CD4-positive, alpha-beta T cell (primary cell): Measurements from ENCODE around the gene TNFSF11. TPM values are rescaled to one million over a fixed set of nuclear protein-coding genes. Genes with fewer than 3 reads are reported as not detected.
A peak's percentile ranks its signal among the peaks of the same experiment; 100 is the strongest.
"Not testable (repeated sequence)": the region's sequence is repeated elsewhere in the genome, so short reads cannot be mapped to it uniquely, and the experiment has no call there.

Experiments
- ATAC-seq: fragments of 200-7000 bp; cut with Tn5 transposase; one replicate; pipeline ENCODE4 v1.10.0; 2022; ENCODE audit warnings: mild to moderate bottlenecking; ENCODE audit not compliant: poor library complexity
- CTCF ChIA-PET: fragments of 350-600 bp; sonication (Branson Sonifier 250); formaldehyde crosslinking; loops from one replicate; lab custom pipeline; 2021; ENCODE audit warnings: antibody characterized with exemption, inconsistent platforms; lab: Charles Lee
- POLR2A ChIA-PET: fragments of 350-600 bp; sonication (Branson Sonifier 250); formaldehyde crosslinking; loops from one replicate; lab custom pipeline; 2021; ENCODE audit warnings: antibody characterized with exemption, inconsistent platforms; lab: Charles Lee
- DNase-seq, 14 experiments: peaks; one replicate each; pipeline ENCODE4 v3.0.0-alpha.2; 2013 to 2020; ENCODE audit warnings: mixed read lengths in 2 of 14
- H3K27ac ChIP-seq, 2 donors: one replicate each; pipeline versions ENCODE4 v1.5.1 to v1.7.0; 2013; ENCODE audit warnings: low read length in 2 of 2, low read depth in 1 of 2, mild to moderate bottlenecking in 1 of 2
- H3K27me3 ChIP-seq, 2 experiments: 1 replicate in 1 of 2; 2 replicates in 1 of 2; pipeline versions ENCODE4 v1.6.1 to v1.7.0; 2013; ENCODE audit warnings: low read length in 2 of 2, control low read depth in 1 of 2, mild to moderate bottlenecking in 1 of 2, moderate library complexity in 1 of 2; ENCODE audit not compliant: insufficient read depth in 2 of 2, control insufficient read depth in 1 of 2
- H3K36me3 ChIP-seq: one replicate; pipeline ENCODE4 v1.6.1; 2013; ENCODE audit warnings: low read length, control low read depth; ENCODE audit not compliant: insufficient read depth
- H3K4me1 ChIP-seq: one replicate; pipeline ENCODE4 v1.6.1; 2013; ENCODE audit warnings: low read length, control low read depth; ENCODE audit not compliant: insufficient read depth
- H3K4me3 ChIP-seq: one replicate; pipeline ENCODE4 v1.5.1; 2013; ENCODE audit warnings: mild to moderate bottlenecking, low read length, moderate library complexity
- H3K9me3 ChIP-seq, 2 experiments: 1 replicate in 1 of 2; 2 replicates in 1 of 2; pipeline versions ENCODE4 v1.6.1 to v1.7.0; 2013; ENCODE audit warnings: low read length in 2 of 2, mild to moderate bottlenecking in 2 of 2, control low read depth in 1 of 2, moderate library complexity in 1 of 2; ENCODE audit not compliant: control insufficient read depth in 1 of 2, insufficient read depth in 1 of 2
- H3K27ac Mint-ChIP-seq: one replicate; pipeline ENCODE4 v1.8.0; 2020; ENCODE audit warnings: mixed read lengths
- H3K27me3 Mint-ChIP-seq: one replicate; pipeline ENCODE4 v1.8.0; 2021; ENCODE audit warnings: mixed read lengths
- H3K36me3 Mint-ChIP-seq: one replicate; pipeline ENCODE4 v1.8.0; 2021; ENCODE audit warnings: low read depth, mixed read lengths
- H3K4me1 Mint-ChIP-seq: one replicate; pipeline ENCODE4 v1.8.0; 2021; ENCODE audit warnings: low read depth, mixed read lengths
- H3K4me3 Mint-ChIP-seq: one replicate; pipeline ENCODE4 v1.8.0; 2020; ENCODE audit warnings: mild to moderate bottlenecking, mixed read lengths
- H3K9me3 Mint-ChIP-seq: one replicate; pipeline ENCODE4 v1.8.0; 2020; ENCODE audit warnings: mixed read lengths
- CTCF ChIP-seq: fragments of 200-600 bp; IDR thresholded peaks from one replicate; pipeline ENCODE4 v1.8.0; 2022; ENCODE audit warnings: antibody characterized with exemption, mild to moderate bottlenecking
- intact Hi-C, 2 experiments: fragments of 100-400 bp; cut with DNase I in 1 of 2; cut with micrococcal nuclease in 1 of 2; formaldehyde crosslinking; loops; one replicate each; pipeline versions ENCODE4 v1.15.1 to v1.9.0; 2023 to 2025; cut with DNase I, micrococcal nuclease
- total RNA-seq, 174 experiments: library from RNA in 2 of 174; stranded (reverse) in 2 of 174; gene quantifications; one replicate each; pipeline ENCODE4 v1.2.3 and lab custom pipeline; 2021 to 2026

Gene TNFSF11
- total RNA-seq, 2 experiments from 2014 or later: 0.38 to 0.45 TPM

DNA sequence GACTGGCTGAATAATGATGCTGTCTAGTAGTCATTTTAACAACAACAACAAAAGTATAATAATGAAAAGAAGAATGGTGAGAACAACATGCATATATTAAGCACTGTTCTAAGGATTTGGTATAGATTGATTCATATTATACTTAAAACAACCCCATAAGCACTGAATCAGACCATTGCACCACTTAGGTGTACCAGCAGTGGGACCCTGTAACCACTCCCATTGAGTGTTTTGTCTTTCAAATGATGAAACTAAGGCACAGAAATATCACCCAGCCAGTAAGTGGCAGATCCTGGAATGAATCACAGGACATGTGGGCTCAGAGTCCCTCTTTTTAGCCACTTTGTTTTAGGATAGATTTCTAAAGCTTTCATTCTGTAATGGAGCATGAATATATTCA is 14.9 kb upstream of the TNFSF11 start:
- ChIA-PET CTCF (no interaction called here), POLR2A (no interaction called here)
- TF ChIP-seq CTCF: no peak
- peaks cover 0 to 11% of the 10 kb centered on the region in 2 experiments for H3K9me3 ChIP-seq
- no peak overlapping the region for H3K27ac ChIP-seq
- Mint-ChIP-seq H3K27me3 (no peaks in the 10 kb centered on the region), H3K9me3 (peaks cover 6% of the 10 kb centered on the region), H3K36me3 (no peaks in the 10 kb centered on the region), H3K4me1 (no peaks in the 10 kb centered on the region), H3K4me3 (no peak overlapping the region), H3K27ac (no peak overlapping the region)
- no peaks in the 10 kb centered on the region for H3K27me3 ChIP-seq
- intact Hi-C loops: no loop called here
- H3K4me1 ChIP-seq: no peaks in the 10 kb centered on the region
- ATAC-seq (no peak), DNase-seq (no peak)
- H3K4me3 ChIP-seq: no peak overlapping the region
- no peaks in the 10 kb centered on the region for H3K36me3 ChIP-seq

DNA sequence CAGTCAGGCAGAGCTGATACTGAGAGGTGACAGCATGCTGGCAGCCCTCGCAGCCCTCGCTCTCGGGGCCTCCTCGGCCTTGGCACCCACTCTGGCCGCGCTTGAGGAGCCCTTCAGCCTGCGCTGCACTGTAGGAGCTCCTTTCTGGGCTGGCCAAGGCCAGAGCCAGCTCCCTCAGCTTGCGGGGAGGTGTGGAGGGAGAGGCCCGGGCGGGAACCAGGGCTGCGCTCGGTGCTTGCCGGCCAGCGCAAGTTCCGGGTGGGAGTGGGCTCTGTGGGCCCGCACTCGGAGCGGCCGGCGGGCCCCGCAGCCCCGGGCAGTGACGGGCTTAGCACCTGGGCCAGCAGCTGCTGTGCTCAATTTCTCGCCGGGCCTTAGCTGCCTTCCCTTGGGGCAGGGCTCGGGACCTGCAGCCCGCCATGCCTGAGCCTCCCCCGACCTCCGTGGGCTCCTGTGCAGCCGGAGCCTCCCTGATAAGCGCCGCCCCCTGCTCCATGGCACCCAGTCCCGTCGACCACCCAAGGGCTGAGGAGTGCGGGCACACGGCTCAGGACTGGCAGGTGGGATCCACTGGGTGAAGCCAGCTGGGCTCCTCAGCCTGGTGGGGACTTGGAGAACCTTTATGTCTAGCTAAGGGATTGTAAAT is 14.3 kb upstream of the TNFSF11 start:
- H3K4me1 Mint-ChIP-seq, H3K9me3 Mint-ChIP-seq, H3K27ac Mint-ChIP-seq, ATAC-seq, H3K4me1 ChIP-seq, DNase-seq, POLR2A ChIA-PET, H3K27ac ChIP-seq, H3K27me3 Mint-ChIP-seq, H3K36me3 Mint-ChIP-seq, H3K36me3 ChIP-seq, H3K4me3 ChIP-seq, CTCF ChIA-PET, intact Hi-C loops, H3K27me3 ChIP-seq, H3K4me3 Mint-ChIP-seq: not testable (repeated sequence)
- peaks cover 0 to 14% of the 10 kb centered on the region in 2 experiments for H3K9me3 ChIP-seq

- peaks cover 0 to 14% of the 10 kb centered on the region in 2 experiments for H3K9me3 ChIP-seq
- H3K27me3 Mint-ChIP-seq, H3K27ac ChIP-seq, H3K4me3 ChIP-seq, H3K4me1 ChIP-seq, DNase-seq, intact Hi-C loops, H3K27ac Mint-ChIP-seq, H3K36me3 ChIP-seq, H3K36me3 Mint-ChIP-seq, H3K4me3 Mint-ChIP-seq, CTCF ChIA-PET, H3K4me1 Mint-ChIP-seq, ATAC-seq, H3K27me3 ChIP-seq, POLR2A ChIA-PET, H3K9me3 Mint-ChIP-seq: not testable (repeated sequence)
Observed at GRCh38 chr13:42560320-42560719, 13.6 kb upstream of the TNFSF11 start.

GRCh38 chr13:42561752-42562467 is 12.0 kb upstream of the TNFSF11 start:
- Mint-ChIP-seq H3K4me1 (no peaks in the 10 kb centered on the region), H3K9me3 (peaks cover 6% of the 10 kb centered on the region), H3K27ac (no peak overlapping the region), H3K36me3 (no peaks in the 10 kb centered on the region), H3K27me3 (no peaks in the 10 kb centered on the region), H3K4me3 (no peak overlapping the region)
- Histone ChIP-seq H3K4me3 (no peak overlapping the region), H3K27me3 (no peaks in the 10 kb centered on the region), H3K4me1 (no peaks in the 10 kb centered on the region), H3K27ac (no peak overlapping the region), H3K9me3 (peaks cover 0 to 14% of the 10 kb centered on the region in 2 experiments), H3K36me3 (no peaks in the 10 kb centered on the region)
- ChIA-PET CTCF (no interaction called here), POLR2A (no interaction called here)
- DNase-seq (peak in 1 of 14 experiments; percentile 2), ATAC-seq (no peak)
- intact Hi-C loops: no loop called here
- no peak for TF ChIP-seq CTCF
